Measurements from ENCODE around the gene PTGES2.
"Not testable (repeated sequence)": the region's sequence is repeated elsewhere in the genome, so short reads cannot be mapped to it uniquely, and the experiment has no call there.

Gene PTGES2

DNA sequence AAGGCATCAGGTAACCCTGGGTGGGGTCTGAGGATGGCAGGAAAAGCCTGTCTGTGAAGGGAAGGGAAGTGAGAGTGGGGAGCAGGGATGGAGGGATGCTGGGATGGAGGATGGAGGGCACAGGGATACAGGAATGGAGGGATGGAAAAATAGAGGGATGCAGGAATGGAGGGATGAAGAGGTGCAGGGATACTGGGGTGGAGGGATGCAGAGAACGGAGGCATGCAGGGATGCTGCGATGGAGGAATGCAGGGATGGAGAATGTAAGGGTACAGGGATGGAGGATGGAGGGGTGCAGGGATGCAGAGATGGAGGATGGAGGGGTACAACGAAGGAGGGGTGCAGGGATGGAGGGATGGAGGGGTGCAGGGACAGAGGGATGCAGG lies 9.1 kb downstream of the PTGES2 start:
- DNase-seq, result no peak

- no peak for DNase-seq
Measured at GRCh38 chr9:128117613-128118471, 9.7 kb downstream of the PTGES2 start.

GRCh38 chr9:128116104-128117083 lies 11.1 kb downstream of the PTGES2 start:
- no peak for DNase-seq

DNA sequence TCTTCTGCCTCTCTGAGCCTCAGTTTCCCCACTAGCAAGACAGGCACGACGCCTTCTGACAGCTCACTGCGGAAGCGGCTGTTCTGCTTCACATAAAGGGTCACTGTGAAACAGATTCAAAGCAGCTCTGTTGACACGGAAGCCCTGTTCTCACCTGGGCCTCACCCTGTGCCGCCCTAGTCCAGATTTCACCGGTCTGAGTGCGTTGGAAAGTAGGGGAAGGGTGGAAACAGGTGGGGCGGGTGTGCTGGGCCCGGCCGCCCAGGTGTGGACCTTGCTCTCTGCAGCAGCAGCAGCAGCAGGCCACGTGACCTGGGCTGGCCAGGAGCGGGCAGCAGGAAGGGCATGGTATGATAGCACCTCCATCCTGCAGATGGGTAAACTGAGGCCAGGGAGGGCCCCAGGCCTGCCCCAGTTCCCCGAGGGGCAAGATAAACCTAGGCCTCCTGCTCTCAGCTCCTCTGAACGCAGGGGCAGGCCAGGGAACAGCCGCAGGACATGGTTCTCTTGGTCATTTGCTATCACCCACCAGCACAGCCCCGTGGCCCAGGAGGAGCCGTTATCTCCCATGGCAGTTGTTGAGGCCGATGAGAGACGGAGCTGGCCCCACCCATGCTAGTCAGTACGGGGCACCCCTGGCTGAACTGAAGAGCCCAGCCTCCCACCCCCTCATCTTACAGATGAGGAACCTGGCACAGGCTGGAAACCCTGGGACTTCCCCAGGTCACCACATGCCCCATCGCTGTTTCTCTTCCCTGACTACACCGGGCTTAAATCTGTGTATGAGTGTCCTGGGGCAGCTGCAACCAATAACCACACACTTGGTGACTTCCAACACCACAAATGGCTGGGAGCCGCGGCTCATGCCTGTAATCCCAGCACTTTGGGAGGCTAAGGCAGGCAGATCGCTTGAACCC lies 12.1 kb downstream of the PTGES2 start:
- no peak for DNase-seq

- no peak for DNase-seq
Measured at GRCh38 chr9:128114326-128115186, 13.0 kb downstream of the PTGES2 start.

DNA sequence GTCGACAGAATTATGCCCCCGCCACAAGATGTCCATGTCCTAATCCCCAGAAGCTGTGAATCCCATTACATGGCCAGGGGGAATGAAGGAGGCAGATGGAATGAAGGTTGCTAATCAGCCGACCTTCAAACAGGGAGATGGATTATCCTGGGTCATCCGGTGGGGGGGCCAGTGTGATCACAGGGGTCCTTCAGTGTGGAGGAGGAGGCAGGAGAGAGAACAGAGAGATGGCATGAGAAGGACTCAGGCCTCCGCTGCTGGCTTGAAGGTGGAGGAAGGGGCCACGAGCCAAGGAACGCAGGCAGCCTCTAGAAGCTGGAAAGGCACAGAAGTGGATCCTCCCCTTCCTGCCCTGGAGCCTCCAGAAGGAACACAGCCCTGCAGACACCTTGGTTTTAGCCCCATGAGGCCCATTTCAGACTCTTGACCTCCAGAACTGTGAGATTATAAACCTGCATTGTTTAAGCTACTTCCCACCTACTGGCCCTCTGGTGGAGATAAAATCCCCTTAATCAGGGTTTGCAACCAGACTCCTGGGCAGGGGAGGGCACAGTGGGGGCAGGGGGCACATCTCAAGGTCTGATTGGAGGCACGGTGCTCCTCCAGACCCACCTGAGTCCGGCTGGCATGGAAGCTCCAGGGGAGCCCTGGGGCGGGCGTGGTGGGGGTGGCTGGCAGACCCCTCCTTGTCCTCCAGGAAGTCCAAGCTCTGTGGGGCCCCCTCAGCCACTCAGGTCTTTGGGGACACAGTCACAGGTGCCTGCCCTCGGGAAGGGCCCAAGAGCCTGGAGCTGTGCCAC lies 13.8 kb downstream of the PTGES2 start:
- no peak for DNase-seq

DNA sequence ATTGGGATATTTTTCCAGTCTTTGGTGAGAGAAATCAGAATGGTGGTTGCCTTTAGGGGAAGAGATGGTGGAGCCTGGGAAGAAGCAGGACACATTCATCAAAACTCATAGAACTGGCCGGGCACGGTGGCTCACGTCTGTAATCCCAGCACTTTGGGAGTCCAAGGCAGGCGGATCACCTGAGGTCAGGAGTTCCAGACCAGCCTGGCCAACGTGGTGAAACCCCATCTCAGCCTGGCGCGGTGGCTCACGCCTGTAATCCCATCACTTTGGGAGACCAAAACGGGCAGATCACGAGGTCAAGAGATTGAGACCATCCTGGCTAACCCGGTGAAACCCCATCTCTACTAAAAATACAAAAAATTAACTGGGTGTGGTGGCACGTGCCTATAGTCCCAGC lies 15.8 kb downstream of the PTGES2 start:
- not testable (repeated sequence) for DNase-seq

DNA sequence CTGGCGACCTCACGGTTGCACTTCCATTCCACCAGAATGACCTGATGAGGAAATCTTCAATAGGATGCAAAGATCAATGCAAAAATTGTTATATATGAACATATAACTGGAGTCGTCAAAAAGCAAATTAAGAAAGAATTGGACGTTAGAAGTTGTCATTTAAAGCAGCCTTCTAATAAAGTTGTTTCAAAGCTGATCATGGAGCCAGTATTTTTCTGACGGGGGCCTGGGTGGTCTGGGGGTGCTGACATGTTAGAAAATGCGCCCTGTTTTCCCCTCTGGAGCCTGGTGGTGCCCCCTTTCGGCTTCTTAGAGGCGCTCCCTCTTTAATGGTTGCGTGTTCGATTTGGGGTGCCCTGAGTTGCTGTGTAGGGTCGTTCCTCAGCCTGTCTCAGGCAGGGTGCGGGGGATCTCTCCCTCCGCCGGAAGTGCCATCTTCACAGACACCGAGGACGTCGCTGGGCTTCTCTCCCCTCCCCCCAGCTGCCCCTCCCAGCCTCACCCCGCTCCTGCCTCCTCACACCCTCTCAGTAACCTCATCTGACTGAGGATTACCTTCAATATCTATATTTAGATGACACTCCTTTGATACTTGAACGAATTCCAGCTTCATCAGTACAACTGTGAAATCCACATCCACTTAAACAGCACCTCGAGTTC lies 18.3 kb downstream of the PTGES2 start:
- DNase-seq, result no peak

- DNase-seq, result no peak
Measured at GRCh38 chr9:128108269-128109049, 19.1 kb downstream of the PTGES2 start.

DNA sequence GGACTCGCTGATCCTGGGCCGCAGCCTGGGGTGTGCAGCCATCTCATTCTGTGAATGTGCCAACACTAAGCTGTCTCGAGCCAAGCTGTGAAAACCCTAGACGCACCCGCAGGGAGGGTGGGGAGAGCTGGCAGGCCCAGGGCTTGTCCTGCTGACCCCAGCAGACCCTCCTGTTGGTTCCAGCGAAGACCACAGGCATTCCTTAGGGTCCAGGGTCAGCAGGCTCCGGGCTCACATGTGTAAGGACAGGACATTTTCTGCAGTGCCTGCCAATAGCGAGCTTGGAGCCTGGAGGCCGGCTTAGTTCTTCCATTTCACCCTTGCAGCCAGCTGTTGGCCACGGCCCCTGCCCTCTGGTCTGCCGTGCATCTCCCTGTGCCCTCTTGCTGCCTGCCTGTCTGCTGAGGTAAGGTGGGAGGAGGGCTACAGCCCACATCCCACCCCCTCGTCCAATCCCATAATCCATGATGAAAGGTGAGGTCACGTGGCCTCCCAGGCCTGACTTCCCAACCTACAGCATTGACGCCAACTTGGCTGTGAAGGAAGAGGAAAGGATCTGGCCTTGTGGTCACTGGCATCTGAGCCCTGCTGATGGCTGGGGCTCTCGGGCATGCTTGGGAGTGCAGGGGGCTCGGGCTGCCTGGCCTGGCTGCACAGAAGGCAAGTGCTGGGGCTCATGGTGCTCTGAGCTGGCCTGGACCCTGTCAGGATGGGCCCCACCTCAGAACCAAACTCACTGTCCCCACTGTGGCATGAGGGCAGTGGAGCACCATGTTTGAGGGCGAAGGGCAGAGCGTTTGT lies 19.9 kb downstream of the PTGES2 start:
- no peak for DNase-seq

- no peak for DNase-seq
Measured at GRCh38 chr9:128106940-128107467, 20.5 kb downstream of the PTGES2 start.

GRCh38 chr9:128106181-128106939 lies 21.2 kb downstream of the PTGES2 start:
- DNase-seq, result no peak

- no peak for DNase-seq
Measured at GRCh38 chr9:128105538-128106175, 21.9 kb downstream of the PTGES2 start.

GRCh38 chr9:128104171-128104618 lies 23.3 kb downstream of the PTGES2 start:
- no peak for DNase-seq

GRCh38 chr9:128103589-128103962 lies 24.0 kb downstream of the PTGES2 start:
- no peak for DNase-seq

DNA sequence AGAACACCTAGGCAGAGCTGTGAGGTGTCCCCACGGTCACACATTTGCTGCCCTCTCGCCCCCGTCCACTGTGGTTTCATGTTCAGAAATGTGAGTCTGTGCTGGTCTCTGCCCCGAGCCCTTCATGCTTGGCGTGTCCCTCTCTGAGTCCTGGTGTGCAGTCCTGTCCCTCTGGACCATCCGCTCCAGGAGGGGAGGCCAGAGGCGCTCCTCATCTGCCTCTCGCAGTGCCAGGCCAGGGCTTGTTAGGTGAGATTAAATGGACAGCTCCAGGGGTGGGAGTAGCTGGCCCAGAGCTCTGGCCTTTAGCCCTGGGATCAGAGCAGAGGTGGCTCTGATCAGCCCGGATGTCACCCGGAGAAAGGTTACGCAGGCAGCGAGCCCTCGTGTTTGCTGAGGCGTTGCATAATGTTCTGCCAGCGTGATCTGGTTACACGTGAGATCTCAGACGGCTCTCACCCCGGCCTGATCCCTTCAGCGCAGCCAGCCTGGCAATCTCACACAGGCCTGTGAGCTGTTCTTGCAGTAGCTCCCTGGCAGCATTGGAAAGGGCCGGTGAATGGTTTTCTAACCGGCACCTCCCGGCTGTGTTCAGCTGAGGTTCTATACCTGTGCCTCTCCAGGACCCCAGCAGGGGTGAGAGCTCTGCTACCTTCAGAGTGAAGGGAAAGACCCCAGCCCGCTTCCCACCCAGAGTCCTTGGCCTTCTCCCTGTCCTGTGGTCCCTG lies 24.5 kb downstream of the PTGES2 start:
- no peak for DNase-seq
